HEK293 (cell line): ENCODE measurements around the gene CDH23.

Experiments
- CTCF ChIA-PET: fragments of 350-600 bp; formaldehyde crosslinking; extraction: SDS; loops from one replicate; lab custom pipeline; 2021; ENCODE audit warnings: antibody characterized with exemption; lab: Yijun Ruan, JAX
- POLR2A ChIA-PET: fragments of 300-600 bp; formaldehyde crosslinking; extraction: SDS; loops from one replicate; lab custom pipeline; 2020; ENCODE audit warnings: antibody characterized with exemption, inconsistent platforms; lab: Yijun Ruan, JAX
- H3K27ac ChIP-seq: fragments of 200-500 bp; sonication (Bioruptor generic); 2 replicates; pipeline ENCODE4 v1.5.1; 2014; ENCODE audit warnings: low read depth, low read length, control low read depth, inconsistent platforms; ENCODE audit errors: extremely low read depth
- H3K36me3 ChIP-seq, 2 experiments: fragments of 200-500 bp in 1 of 2; sonication (Bioruptor generic) in 1 of 2; 1 replicate in 1 of 2; 2 replicates in 1 of 2; pipeline ENCODE4 v1.5.1; 2014 to 2017; ENCODE audit warnings: inconsistent platforms in 2 of 2, low read length in 2 of 2; ENCODE audit not compliant: control insufficient read depth in 2 of 2, insufficient read depth in 1 of 2
- H3K4me1 ChIP-seq: fragments of 200-500 bp; sonication (Bioruptor generic); 2 replicates; pipeline ENCODE4 v1.5.1; 2014; ENCODE audit warnings: mild to moderate bottlenecking, low read length, inconsistent platforms; ENCODE audit not compliant: control insufficient read depth, insufficient read depth
- H3K4me3 ChIP-seq: 2 replicates; pipeline ENCODE4 v1.5.1; 2011; ENCODE audit warnings: low read depth, mild to moderate bottlenecking, control low read depth, low read length, moderate library complexity
- H3K9me3 ChIP-seq: fragments of 200-500 bp; sonication (Bioruptor generic); 2 replicates; pipeline ENCODE4 v1.5.1; 2014; ENCODE audit warnings: low read depth, low read length, inconsistent platforms; ENCODE audit not compliant: control insufficient read depth, insufficient read depth
- ELK4 ChIP-seq: IDR thresholded peaks from 2 replicates; pipeline ENCODE4 v1.6.1; 2011; ENCODE audit warnings: mild to moderate bottlenecking, low read depth, low read length, borderline replicate concordance
- GLI4 ChIP-seq: fragments of 450-650 bp; formaldehyde crosslinking; IDR thresholded peaks from 2 replicates; pipeline ENCODE4 v1.5.1; 2016; ENCODE audit warnings: missing biosample characterization, missing genetic modification characterization
- HOXC10 ChIP-seq: sonication (generic); formaldehyde crosslinking; IDR thresholded peaks from 2 replicates; pipeline ENCODE4 v1.8.1; 2023; ENCODE audit warnings: mild to moderate bottlenecking, missing genetic modification reagents
- KLF8 ChIP-seq: fragments of 450-650 bp; formaldehyde crosslinking; IDR thresholded peaks from 2 replicates; pipeline ENCODE4 v1.5.1; 2016; ENCODE audit warnings: missing biosample characterization, missing genetic modification characterization
- OSR2 ChIP-seq: fragments of 450-650 bp; formaldehyde crosslinking; IDR thresholded peaks from 2 replicates; pipeline ENCODE4 v1.5.1; 2016; ENCODE audit warnings: missing biosample characterization, missing genetic modification characterization
- PBX3 ChIP-seq: sonication (generic); formaldehyde crosslinking; IDR thresholded peaks from 2 replicates; pipeline ENCODE4 v1.8.1; 2022; ENCODE audit warnings: mild to moderate bottlenecking, moderate library complexity, missing genetic modification reagents
- RBAK ChIP-seq: fragments of 450-650 bp; formaldehyde crosslinking; IDR thresholded peaks from 2 replicates; pipeline ENCODE4 v1.5.1; 2016; ENCODE audit warnings: missing biosample characterization, missing genetic modification characterization
- REPIN1 ChIP-seq: fragments of 450-650 bp; formaldehyde crosslinking; IDR thresholded peaks from 2 replicates; pipeline ENCODE4 v1.5.1; 2017; ENCODE audit warnings: missing biosample characterization, missing genetic modification characterization, low read depth
- SCRT1 ChIP-seq: fragments of 450-650 bp; formaldehyde crosslinking; IDR thresholded peaks from 2 replicates; pipeline ENCODE4 v1.5.1; 2016; ENCODE audit warnings: missing biosample characterization, missing genetic modification characterization, borderline replicate concordance
- SCRT2 ChIP-seq: fragments of 450-650 bp; formaldehyde crosslinking; IDR thresholded peaks from 2 replicates; pipeline ENCODE4 v1.5.1; 2016; ENCODE audit warnings: missing biosample characterization, missing genetic modification characterization
- TRIM28 ChIP-seq: IDR thresholded peaks from 2 replicates; pipeline ENCODE4 v1.6.1; 2011; ENCODE audit warnings: low read length, control low read depth, borderline replicate concordance
- ZBTB21 ChIP-seq: fragments of 450-650 bp; formaldehyde crosslinking; IDR thresholded peaks from 2 replicates; pipeline ENCODE4 v1.5.1; 2017; ENCODE audit warnings: missing biosample characterization, missing genetic modification characterization
- ZBTB8A ChIP-seq: fragments of 450-650 bp; formaldehyde crosslinking; IDR thresholded peaks from 2 replicates; pipeline ENCODE4 v1.5.1; 2016; ENCODE audit warnings: missing biosample characterization, missing genetic modification characterization
- ZFP37 ChIP-seq: fragments of 450-650 bp; formaldehyde crosslinking; IDR thresholded peaks from 2 replicates; pipeline ENCODE4 v1.5.1; 2016; ENCODE audit warnings: missing biosample characterization, missing genetic modification characterization
- ZNF140 ChIP-seq: fragments of 450-650 bp; formaldehyde crosslinking; IDR thresholded peaks from 2 replicates; pipeline ENCODE4 v1.5.1; 2016; ENCODE audit warnings: missing biosample characterization, missing genetic modification characterization
- ZNF155 ChIP-seq: fragments of 450-650 bp; formaldehyde crosslinking; IDR thresholded peaks from 2 replicates; pipeline ENCODE4 v1.5.1; 2016; ENCODE audit warnings: missing biosample characterization, missing genetic modification characterization
- ZNF239 ChIP-seq: fragments of 450-650 bp; formaldehyde crosslinking; IDR thresholded peaks from 2 replicates; pipeline ENCODE4 v1.5.1; 2016; ENCODE audit warnings: missing biosample characterization, missing genetic modification characterization
- ZNF544 ChIP-seq: fragments of 450-650 bp; formaldehyde crosslinking; IDR thresholded peaks from 2 replicates; pipeline ENCODE4 v1.5.0; 2017; ENCODE audit warnings: missing biosample characterization, missing genetic modification characterization
- ZSCAN16 ChIP-seq: fragments of 450-650 bp; formaldehyde crosslinking; IDR thresholded peaks from 2 replicates; pipeline ENCODE4 v1.5.1; 2016; ENCODE audit warnings: missing biosample characterization, missing genetic modification characterization
- TF ChIP-seq, protein P1 (sequence below): fragments of 450-650 bp; formaldehyde crosslinking; IDR thresholded peaks from 2 replicates; pipeline ENCODE4 v1.5.1; 2017; ENCODE audit warnings: missing biosample characterization, mild to moderate bottlenecking, missing genetic modification characterization, moderate library complexity
- TF ChIP-seq, protein P2 (sequence below): fragments of 450-650 bp; formaldehyde crosslinking; IDR thresholded peaks from 2 replicates; pipeline ENCODE4 v1.5.1; 2017; ENCODE audit warnings: missing biosample characterization, missing genetic modification characterization

CDH23 gene

DNA sequence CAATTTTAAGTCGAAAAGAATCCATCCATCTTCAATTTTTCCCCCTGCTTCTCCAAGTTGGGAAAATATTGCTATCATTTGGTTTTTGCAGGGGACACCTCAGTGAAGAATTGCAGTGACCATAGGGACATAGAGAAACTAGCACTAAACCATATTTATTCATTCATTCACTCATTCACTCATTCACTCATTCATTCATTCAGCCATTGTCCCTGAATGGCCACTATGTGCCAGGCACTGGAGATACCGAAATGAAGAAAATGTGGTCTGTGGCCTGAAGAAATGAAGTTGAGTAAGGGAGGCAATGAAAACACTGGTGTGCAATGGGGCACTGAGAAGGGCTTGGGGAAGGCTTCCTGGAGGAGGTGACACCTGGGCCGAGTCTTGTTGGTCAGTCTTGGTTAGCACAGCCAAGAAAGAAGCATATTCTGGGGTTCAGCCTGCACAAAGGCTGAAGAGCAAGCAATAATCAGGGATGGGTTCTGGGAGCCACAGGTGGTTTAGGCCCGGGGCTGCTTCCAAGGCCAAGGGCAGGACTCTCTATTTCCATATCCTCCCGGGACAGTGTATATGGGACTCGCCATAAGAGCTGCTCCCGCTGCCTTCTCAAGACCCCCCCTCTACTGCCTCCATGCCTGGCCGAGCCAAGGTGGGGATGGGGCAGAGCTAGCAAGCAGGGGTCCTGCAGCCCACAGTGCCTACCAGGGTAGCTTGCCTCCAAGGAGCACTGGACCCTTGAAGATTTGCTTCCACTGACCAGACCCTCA is 348.4 kb downstream of the CDH23 start (continued):
- TF ChIP-seq REPIN1 (tag by site-specific recombination) (no peak), OSR2 (no peak), SCRT2 (tag by site-specific recombination) (peak; percentile 65)
- TF ChIP-seq, all 188 proteins: peak for 3

DNA sequence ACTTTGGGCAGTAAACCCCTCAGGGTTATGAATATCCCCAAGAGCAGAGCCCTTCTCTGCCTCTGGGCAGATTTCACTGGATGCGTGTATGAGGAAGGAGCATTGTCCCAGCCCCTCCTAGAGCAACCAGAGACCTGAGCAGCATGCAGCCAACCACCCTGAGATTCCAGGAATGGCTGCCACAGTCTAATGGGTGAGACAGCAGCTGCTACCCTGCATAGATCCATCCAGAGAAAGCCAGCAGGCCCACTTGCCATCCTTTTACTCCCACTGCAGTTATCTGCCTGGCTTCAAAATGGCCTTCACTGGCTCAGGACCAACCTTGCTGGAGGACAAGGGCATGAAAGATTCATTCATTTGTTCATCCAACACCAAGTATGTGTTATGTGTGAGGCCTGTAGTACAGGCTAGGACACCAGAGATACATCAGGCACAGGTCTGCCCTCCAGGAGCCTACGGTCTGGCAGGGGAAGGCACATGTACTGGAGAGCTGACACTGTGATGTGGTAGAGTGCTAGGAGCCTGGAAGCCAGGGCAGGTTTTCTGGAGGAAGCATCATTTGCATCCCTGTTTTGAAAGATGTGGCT is 349.0 kb downstream of the CDH23 start:
- no peaks in the 10 kb centered on the region for H3K4me1 ChIP-seq
- ChIA-PET POLR2A (no interaction called here), CTCF (interaction anchor here (1.2 to 1.5 kb wide), 3 partner anchors 14 to 37 kb away, joined by 3 to 9 read pairs (median 3); partner anchors contain the start of gene VSIR)
- no peak overlapping the region for H3K4me3 ChIP-seq
- H3K36me3 ChIP-seq, result no peaks in the 10 kb centered on the region
- TF ChIP-seq ZNF544 (tag by site-specific recombination) (no peak), HOXC10 (CRISPR knock-in tag) (no peak), SCRT1 (tag by site-specific recombination) (no peak), RBAK (tag by site-specific recombination) (no peak), KLF8 (tag by site-specific recombination) (no peak), GLI4 (tag by site-specific recombination) (no peak), ELK4 (no peak), ZNF155 (tag by site-specific recombination) (no peak), TRIM28 (no peak), ZBTB21 (no peak), ZBTB8A (no peak), ZFP37 (tag by site-specific recombination) (no peak), PBX3 (CRISPR knock-in tag) (no peak), ZNF239 (tag by site-specific recombination) (no peak), ZSCAN16 (tag by site-specific recombination) (no peak), ZNF140 (tag by site-specific recombination) (no peak)
- TF ChIP-seq, protein P1, sequence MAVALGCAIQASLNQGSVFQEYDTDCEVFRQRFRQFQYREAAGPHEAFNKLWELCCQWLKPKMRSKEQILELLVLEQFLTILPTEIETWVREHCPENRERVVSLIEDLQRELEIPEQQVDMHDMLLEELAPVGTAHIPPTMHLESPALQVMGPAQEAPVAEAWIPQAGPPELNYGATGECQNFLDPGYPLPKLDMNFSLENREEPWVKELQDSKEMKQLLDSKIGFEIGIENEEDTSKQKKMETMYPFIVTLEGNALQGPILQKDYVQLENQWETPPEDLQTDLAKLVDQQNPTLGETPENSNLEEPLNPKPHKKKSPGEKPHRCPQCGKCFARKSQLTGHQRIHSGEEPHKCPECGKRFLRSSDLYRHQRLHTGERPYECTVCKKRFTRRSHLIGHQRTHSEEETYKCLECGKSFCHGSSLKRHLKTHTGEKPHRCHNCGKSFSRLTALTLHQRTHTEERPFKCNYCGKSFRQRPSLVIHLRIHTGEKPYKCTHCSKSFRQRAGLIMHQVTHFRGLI (tag by site-specific recombination), result no peak
- TF ChIP-seq, protein P2, sequence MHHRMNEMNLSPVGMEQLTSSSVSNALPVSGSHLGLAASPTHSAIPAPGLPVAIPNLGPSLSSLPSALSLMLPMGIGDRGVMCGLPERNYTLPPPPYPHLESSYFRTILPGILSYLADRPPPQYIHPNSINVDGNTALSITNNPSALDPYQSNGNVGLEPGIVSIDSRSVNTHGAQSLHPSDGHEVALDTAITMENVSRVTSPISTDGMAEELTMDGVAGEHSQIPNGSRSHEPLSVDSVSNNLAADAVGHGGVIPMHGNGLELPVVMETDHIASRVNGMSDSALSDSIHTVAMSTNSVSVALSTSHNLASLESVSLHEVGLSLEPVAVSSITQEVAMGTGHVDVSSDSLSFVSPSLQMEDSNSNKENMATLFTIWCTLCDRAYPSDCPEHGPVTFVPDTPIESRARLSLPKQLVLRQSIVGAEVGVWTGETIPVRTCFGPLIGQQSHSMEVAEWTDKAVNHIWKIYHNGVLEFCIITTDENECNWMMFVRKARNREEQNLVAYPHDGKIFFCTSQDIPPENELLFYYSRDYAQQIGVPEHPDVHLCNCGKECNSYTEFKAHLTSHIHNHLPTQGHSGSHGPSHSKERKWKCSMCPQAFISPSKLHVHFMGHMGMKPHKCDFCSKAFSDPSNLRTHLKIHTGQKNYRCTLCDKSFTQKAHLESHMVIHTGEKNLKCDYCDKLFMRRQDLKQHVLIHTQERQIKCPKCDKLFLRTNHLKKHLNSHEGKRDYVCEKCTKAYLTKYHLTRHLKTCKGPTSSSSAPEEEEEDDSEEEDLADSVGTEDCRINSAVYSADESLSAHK (tag by site-specific recombination), result no peak
- no peak overlapping the region for H3K27ac ChIP-seq
- no peaks in the 10 kb centered on the region for H3K9me3 ChIP-seq
